ENCODE results near the gene YIF1B.

YIF1B gene

DNA sequence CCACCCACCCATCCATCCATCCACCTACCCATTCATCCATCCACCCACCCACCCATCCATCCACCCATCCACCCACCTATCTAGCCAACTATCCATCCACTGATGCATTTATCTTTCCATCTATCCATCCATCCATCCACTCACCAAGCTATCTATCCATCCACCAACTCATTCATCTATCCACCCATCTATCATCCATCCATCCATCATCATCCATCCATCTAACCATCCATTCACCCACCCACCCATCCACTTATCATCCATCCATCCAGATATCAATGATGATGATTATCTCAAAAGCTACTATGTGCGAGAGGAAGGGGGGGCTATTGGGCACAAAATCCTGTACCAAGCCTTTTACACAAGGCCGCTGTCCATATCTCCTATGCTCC is 5.5 kb downstream of the YIF1B start:
- H3K9me3 ChIP-seq (replicated peaks in 1 of 2; ENCODE audit: control insufficient read depth in 2 of 2, insufficient read depth in 1 of 2, low read depth in 1 of 2, low read length in 2 of 2): no peaks in the 10 kb centered on the region
- H3K79me1 ChIP-seq (ENCODE audit: low read depth, low read length): peaks cover 2% of the 10 kb centered on the region
- no peak overlapping the region for H3K23ac ChIP-seq (ENCODE audit: low read depth, low read length, poor library complexity)
- no peak overlapping the region for H2BK15ac ChIP-seq (ENCODE audit: low read length)
- peaks cover 0 to 9% of the 10 kb centered on the region in 2 donors for H3K4me1 ChIP-seq (ENCODE audit: control insufficient read depth in 2 of 2, insufficient read depth in 1 of 2, low read depth in 1 of 2, low read length in 2 of 2)
- no peak overlapping the region for H2AK5ac ChIP-seq (ENCODE audit: low read depth, low read length)
- no peak overlapping the region for H3K4me2 ChIP-seq (ENCODE audit: insufficient read depth, low read length, poor library complexity, severe bottlenecking)
- H2AFZ ChIP-seq (ENCODE audit: low read length): no peak overlapping the region
- no peak for DNase-seq (ENCODE audit: low spot score)
- no peak overlapping the region for H4K8ac ChIP-seq (ENCODE audit: low read depth, low read length)
- H3K18ac ChIP-seq (ENCODE audit: low read length): no peak overlapping the region
- peak overlapping the region in 1 of 2 donors; percentile 35 for H3K4me3 ChIP-seq (ENCODE audit: low read length in 2 of 2)
- H2BK120ac ChIP-seq (ENCODE audit: low read depth, low read length): no peak overlapping the region
- no peak overlapping the region for H2BK12ac ChIP-seq (ENCODE audit: low read length)
- no CpG with 5 or more reads among the region's 2 CpGs for WGBS, 2 donors (ENCODE audit: extremely low coverage in 2 of 2, insufficient read length in 2 of 2, insufficient replicate concordance in 1 of 2)
- H3K27ac ChIP-seq (replicated peaks; ENCODE audit: low read length): no peak overlapping the region
- no peak overlapping the region for H4K91ac ChIP-seq (ENCODE audit: low read depth, low read length, poor library complexity)
- no peaks in the 10 kb centered on the region for H3K27me3 ChIP-seq (ENCODE audit: control insufficient read depth in 3 of 3, insufficient read depth in 3 of 3, low read depth in 1 of 3, low read length in 3 of 3)
- no peak overlapping the region for H3K4ac ChIP-seq (ENCODE audit: low read length)
- no peak overlapping the region for H3K9ac ChIP-seq (ENCODE audit: low read depth, low read length, poor library complexity)
- peaks cover 15 to 23% of the 10 kb centered on the region in 2 donors for H3K36me3 ChIP-seq (replicated peaks in 1 of 2; ENCODE audit: control insufficient read depth in 2 of 2, insufficient read depth in 2 of 2, low read length in 2 of 2)
- no peak overlapping the region for H2BK5ac ChIP-seq (ENCODE audit: low read length)
- no peak overlapping the region for H3K14ac ChIP-seq (ENCODE audit: low read length)

DNA sequence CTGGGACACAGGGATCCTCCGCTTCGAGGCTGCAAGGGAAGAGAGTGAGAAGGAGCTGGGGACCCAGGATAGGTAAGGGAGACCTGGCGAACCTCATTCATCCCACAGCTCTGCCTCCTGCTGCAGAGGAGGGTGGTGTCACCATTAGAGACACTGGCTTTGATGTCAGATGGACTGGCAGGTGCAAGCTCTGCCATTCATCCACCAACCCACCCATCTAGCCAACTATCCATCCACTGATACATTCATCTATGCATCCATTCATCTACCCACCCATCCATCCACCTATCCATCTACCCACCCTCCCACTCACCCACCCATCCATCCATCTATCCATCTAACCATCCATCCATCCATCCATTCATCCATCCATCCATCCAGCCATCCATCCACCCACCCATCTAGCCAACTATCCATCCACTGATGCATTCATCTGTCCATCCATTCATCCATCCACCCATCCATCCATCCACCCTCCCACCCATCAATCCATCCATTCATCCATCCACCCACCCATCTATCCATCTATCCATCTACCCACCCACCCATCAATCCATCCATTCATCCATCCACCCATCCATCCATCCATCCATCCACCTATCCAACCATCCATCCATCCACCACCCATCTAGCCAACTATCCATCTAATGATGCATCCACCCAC is 6.0 kb downstream of the YIF1B start:
- no peak for DNase-seq (ENCODE audit: low spot score)
- H3K4ac ChIP-seq (ENCODE audit: low read length): no peak overlapping the region
- H3K4me2 ChIP-seq (ENCODE audit: insufficient read depth, low read length, poor library complexity, severe bottlenecking): no peak overlapping the region
- no peak overlapping the region for H2BK12ac ChIP-seq (ENCODE audit: low read length)
- H2BK120ac ChIP-seq (ENCODE audit: low read depth, low read length): no peak overlapping the region
- no peak overlapping the region for H2AFZ ChIP-seq (ENCODE audit: low read length)
- H4K8ac ChIP-seq (ENCODE audit: low read depth, low read length): no peak overlapping the region
- H3K4me1 ChIP-seq (ENCODE audit: control insufficient read depth in 2 of 2, insufficient read depth in 1 of 2, low read depth in 1 of 2, low read length in 2 of 2): peaks cover 0 to 10% of the 10 kb centered on the region in 2 donors
- H2AK5ac ChIP-seq (ENCODE audit: low read depth, low read length): peak overlapping the region; percentile 37
- no peaks in the 10 kb centered on the region for H3K9me3 ChIP-seq (replicated peaks in 1 of 2; ENCODE audit: control insufficient read depth in 2 of 2, insufficient read depth in 1 of 2, low read depth in 1 of 2, low read length in 2 of 2)
- H2BK15ac ChIP-seq (ENCODE audit: low read length): no peak overlapping the region
- H3K27ac ChIP-seq (replicated peaks; ENCODE audit: low read length): no peak overlapping the region
- H3K79me1 ChIP-seq (ENCODE audit: low read depth, low read length): peaks cover 2% of the 10 kb centered on the region
- WGBS, 2 donors (ENCODE audit: extremely low coverage in 2 of 2, insufficient read length in 2 of 2, insufficient replicate concordance in 1 of 2): no CpG with 5 or more reads among the region's 3 CpGs
- H3K18ac ChIP-seq (ENCODE audit: low read length): peak overlapping the region; percentile 13
- no peak overlapping the region for H2BK5ac ChIP-seq (ENCODE audit: low read length)
- H3K14ac ChIP-seq (ENCODE audit: low read length): no peak overlapping the region
- H3K27me3 ChIP-seq (ENCODE audit: control insufficient read depth in 3 of 3, insufficient read depth in 3 of 3, low read depth in 1 of 3, low read length in 3 of 3): no peaks in the 10 kb centered on the region
- no peak overlapping the region for H3K4me3 ChIP-seq (ENCODE audit: low read length in 2 of 2)
- H3K23ac ChIP-seq (ENCODE audit: low read depth, low read length, poor library complexity): no peak overlapping the region
- H3K9ac ChIP-seq (ENCODE audit: low read depth, low read length, poor library complexity): no peak overlapping the region
- H4K91ac ChIP-seq (ENCODE audit: low read depth, low read length, poor library complexity): peak overlapping the region; percentile 64
- H3K36me3 ChIP-seq (replicated peaks in 1 of 2; ENCODE audit: control insufficient read depth in 2 of 2, insufficient read depth in 2 of 2, low read length in 2 of 2): peaks cover 15 to 23% of the 10 kb centered on the region in 2 donors

DNA sequence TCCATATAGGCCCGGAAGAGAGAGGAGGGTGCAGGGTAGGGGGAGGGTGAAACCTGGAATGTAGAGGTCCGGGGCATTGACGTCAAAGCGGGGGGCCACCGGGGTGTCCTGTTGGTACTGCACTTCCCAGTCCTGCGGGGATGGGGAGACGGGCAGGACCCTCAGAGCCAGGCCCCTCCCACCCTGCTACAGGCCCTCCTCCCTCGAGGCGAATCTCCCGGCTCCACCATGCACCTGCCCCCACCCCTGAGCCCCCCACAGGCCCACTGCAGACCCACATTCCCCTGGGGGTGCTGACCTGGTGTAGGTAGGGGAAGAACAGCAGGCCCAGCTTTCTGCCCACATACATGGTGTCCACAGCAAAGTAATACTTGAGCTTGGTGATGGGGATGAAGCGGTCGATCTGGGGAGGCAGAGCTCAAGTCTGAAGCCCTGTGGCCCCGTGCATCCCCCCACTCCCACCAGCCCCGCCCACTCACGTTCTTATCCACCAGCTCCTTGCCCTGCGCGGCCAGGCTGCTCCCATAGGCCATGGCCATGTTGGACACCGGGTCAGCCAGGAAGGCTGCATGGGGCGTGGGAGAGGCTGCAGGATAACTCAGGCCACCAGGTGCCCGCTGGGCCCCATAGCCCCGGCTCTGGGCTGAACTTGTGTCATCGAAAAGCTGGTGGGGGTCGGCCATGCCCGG is 6.7 kb downstream of the YIF1B start:
- H3K27ac ChIP-seq (replicated peaks; ENCODE audit: low read length): no peak overlapping the region

DNA sequence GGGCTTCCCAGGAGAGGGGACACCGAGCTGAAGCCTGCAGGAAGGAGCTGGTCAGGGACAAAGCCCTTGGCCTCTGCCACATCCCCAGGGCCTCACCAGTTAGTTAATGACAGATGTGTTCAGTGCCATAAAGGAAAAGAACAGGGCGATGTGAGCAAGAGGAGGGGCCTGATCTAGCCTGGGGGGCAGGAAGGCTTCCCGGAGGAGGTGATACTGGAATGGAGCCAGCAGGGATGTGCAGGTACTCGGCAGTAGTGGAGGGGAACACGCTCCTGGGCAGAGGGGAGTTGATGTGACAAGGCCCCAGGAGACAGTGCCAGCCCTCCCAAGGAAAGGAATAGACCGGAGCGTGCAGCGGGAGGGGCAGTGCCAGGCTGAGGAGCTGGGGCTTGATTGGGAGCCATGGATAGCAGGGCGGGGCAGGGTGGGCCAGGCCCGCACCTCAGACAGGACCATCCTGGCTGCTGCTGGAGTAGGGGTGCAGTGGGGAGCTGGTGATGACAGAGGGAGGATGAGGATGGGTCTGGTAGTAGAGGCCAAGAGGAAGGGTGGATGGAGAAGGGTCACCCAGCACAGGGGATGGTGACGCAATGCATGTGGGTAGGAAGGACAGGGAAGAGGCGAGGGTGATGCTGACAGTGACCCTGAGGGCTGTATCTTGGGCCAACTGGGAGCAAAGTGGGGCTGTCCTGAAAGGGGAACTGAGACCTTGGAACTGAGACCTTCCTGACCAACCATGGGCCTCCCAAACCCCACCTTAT is 7.6 kb downstream of the YIF1B start:
- Histone ChIP-seq H2BK12ac (ENCODE audit: low read length) (no peak overlapping the region), H3K4ac (ENCODE audit: low read length) (no peak overlapping the region), H3K9me3 (replicated peaks in 1 of 2; ENCODE audit: control insufficient read depth in 2 of 2, insufficient read depth in 1 of 2, low read depth in 1 of 2, low read length in 2 of 2) (no peaks in the 10 kb centered on the region), H3K27me3 (ENCODE audit: control insufficient read depth in 3 of 3, insufficient read depth in 3 of 3, low read depth in 1 of 3, low read length in 3 of 3) (peaks cover 0 to 11% (median 0%) of the 10 kb centered on the region in 3 experiments), H3K36me3 (replicated peaks in 1 of 2; ENCODE audit: control insufficient read depth in 2 of 2, insufficient read depth in 2 of 2, low read length in 2 of 2) (peaks cover 15 to 23% of the 10 kb centered on the region in 2 donors), H2BK5ac (ENCODE audit: low read length) (no peak overlapping the region), H3K9ac (ENCODE audit: low read depth, low read length, poor library complexity) (peak overlapping the region; percentile 21), H4K8ac (ENCODE audit: low read depth, low read length) (no peak overlapping the region), H3K4me2 (ENCODE audit: insufficient read depth, low read length, poor library complexity, severe bottlenecking) (no peak overlapping the region), H3K4me3 (ENCODE audit: low read length in 2 of 2) (no peak overlapping the region), H3K23ac (ENCODE audit: low read depth, low read length, poor library complexity) (no peak overlapping the region), H4K91ac (ENCODE audit: low read depth, low read length, poor library complexity) (no peak overlapping the region), H3K79me1 (ENCODE audit: low read depth, low read length) (peaks cover 2% of the 10 kb centered on the region), H3K4me1 (ENCODE audit: control insufficient read depth in 2 of 2, insufficient read depth in 1 of 2, low read depth in 1 of 2, low read length in 2 of 2) (peaks cover 0 to 15% of the 10 kb centered on the region in 2 donors), H3K27ac (replicated peaks; ENCODE audit: low read length) (no peak overlapping the region), H2AFZ (ENCODE audit: low read length) (no peak overlapping the region), H3K14ac (ENCODE audit: low read length) (no peak overlapping the region), H2BK15ac (ENCODE audit: low read length) (no peak overlapping the region), H3K18ac (ENCODE audit: low read length) (no peak overlapping the region), H2AK5ac (ENCODE audit: low read depth, low read length) (no peak overlapping the region), H2BK120ac (ENCODE audit: low read depth, low read length) (no peak overlapping the region)
- DNase-seq (ENCODE audit: low spot score): no peak
- no CpG with 5 or more reads among the region's 12 CpGs for WGBS, 2 donors (ENCODE audit: extremely low coverage in 2 of 2, insufficient read length in 2 of 2, insufficient replicate concordance in 1 of 2)

More for the DNA sequence above, 6.7 kb downstream of the YIF1B start:
- Histone ChIP-seq H2BK15ac (ENCODE audit: low read length) (no peak overlapping the region), H2BK120ac (ENCODE audit: low read depth, low read length) (no peak overlapping the region), H3K36me3 (replicated peaks in 1 of 2; ENCODE audit: control insufficient read depth in 2 of 2, insufficient read depth in 2 of 2, low read length in 2 of 2) (peaks cover 15 to 23% of the 10 kb centered on the region in 2 donors), H3K23ac (ENCODE audit: low read depth, low read length, poor library complexity) (no peak overlapping the region), H3K9me3 (replicated peaks in 1 of 2; ENCODE audit: control insufficient read depth in 2 of 2, insufficient read depth in 1 of 2, low read depth in 1 of 2, low read length in 2 of 2) (no peaks in the 10 kb centered on the region), H3K9ac (ENCODE audit: low read depth, low read length, poor library complexity) (peak overlapping the region; percentile 44), H3K4me1 (ENCODE audit: control insufficient read depth in 2 of 2, insufficient read depth in 1 of 2, low read depth in 1 of 2, low read length in 2 of 2) (peaks cover 0 to 16% of the 10 kb centered on the region in 2 donors), H4K8ac (ENCODE audit: low read depth, low read length) (no peak overlapping the region), H3K4me3 (ENCODE audit: low read length in 2 of 2) (no peak overlapping the region), H2AFZ (ENCODE audit: low read length) (no peak overlapping the region), H3K79me1 (ENCODE audit: low read depth, low read length) (peaks cover 2% of the 10 kb centered on the region), H2BK12ac (ENCODE audit: low read length) (no peak overlapping the region), H2BK5ac (ENCODE audit: low read length) (no peak overlapping the region), H3K27me3 (ENCODE audit: control insufficient read depth in 3 of 3, insufficient read depth in 3 of 3, low read depth in 1 of 3, low read length in 3 of 3) (peaks cover 0 to 4% (median 0%) of the 10 kb centered on the region in 3 experiments), H3K18ac (ENCODE audit: low read length) (no peak overlapping the region), H3K14ac (ENCODE audit: low read length) (no peak overlapping the region), H3K4ac (ENCODE audit: low read length) (no peak overlapping the region), H4K91ac (ENCODE audit: low read depth, low read length, poor library complexity) (peak overlapping the region; percentile 64), H2AK5ac (ENCODE audit: low read depth, low read length) (peak overlapping the region; percentile 37), H3K4me2 (ENCODE audit: insufficient read depth, low read length, poor library complexity, severe bottlenecking) (no peak overlapping the region)
- no peak for DNase-seq (ENCODE audit: low spot score)
- no CpG with 5 or more reads among the region's 24 CpGs for WGBS, 2 donors (ENCODE audit: extremely low coverage in 2 of 2, insufficient read length in 2 of 2, insufficient replicate concordance in 1 of 2)
